GM18519 (cell line): ENCODE data around the gene PLEKHG4B.

Experiments
- ATAC-seq: cut with Tn5 transposase; IDR thresholded peaks from one replicate; pipeline ENCODE4 v1.9.1; 2021; ENCODE audit warnings: mild to moderate bottlenecking, moderate library complexity; ENCODE audit not compliant: unreplicated experiment, low FRiP score

PLEKHG4B gene

GRCh38 chr5:167982-168660 is 76.2 kb downstream of the PLEKHG4B start:
- ATAC-seq = no peak

GRCh38 chr5:169071-169727 is 77.2 kb downstream of the PLEKHG4B start:
- no peak for ATAC-seq

GRCh38 chr5:169728-170094 is 77.7 kb downstream of the PLEKHG4B start:
- no peak for ATAC-seq

- ATAC-seq = no peak
These were observed 79.2 kb downstream of the PLEKHG4B start for GRCh38 chr5:170971-171800.

GRCh38 chr5:171801-172331 is 79.9 kb downstream of the PLEKHG4B start:
- no peak for ATAC-seq

GRCh38 chr5:172421-172820 is 80.5 kb downstream of the PLEKHG4B start:
- ATAC-seq = no peak

GRCh38 chr5:172841-173251 is 80.9 kb downstream of the PLEKHG4B start:
- ATAC-seq = no peak

- no peak for ATAC-seq
These were observed 81.7 kb downstream of the PLEKHG4B start for GRCh38 chr5:173392-174290.

- ATAC-seq = no peak
These were observed 82.3 kb downstream of the PLEKHG4B start for GRCh38 chr5:174291-174600.

GRCh38 chr5:174876-175465 is 83.0 kb downstream of the PLEKHG4B start:
- no peak for ATAC-seq

- ATAC-seq = no peak
These were observed 84.4 kb downstream of the PLEKHG4B start for GRCh38 chr5:176296-176823.

- no peak for ATAC-seq
These were observed 86.1 kb downstream of the PLEKHG4B start for GRCh38 chr5:178110-178509.

GRCh38 chr5:179401-179800 is 87.4 kb downstream of the PLEKHG4B start:
- no peak for ATAC-seq

GRCh38 chr5:180286-180918 is 88.4 kb downstream of the PLEKHG4B start:
- ATAC-seq = no peak

GRCh38 chr5:181160-181559 is 89.2 kb downstream of the PLEKHG4B start:
- ATAC-seq = no peak

- ATAC-seq = no peak
These were observed 89.6 kb downstream of the PLEKHG4B start for GRCh38 chr5:181566-181965.

GRCh38 chr5:182126-182525 is 90.2 kb downstream of the PLEKHG4B start:
- no peak for ATAC-seq

- no peak for ATAC-seq
These were observed 92.5 kb downstream of the PLEKHG4B start for GRCh38 chr5:184471-184870.
